NCI-H2081 treated with DMSO at 0.1 percent for 48 hours (cell line): Measurements from ENCODE around the gene RBBP8.
"Not testable (repeated sequence)": the region's sequence is repeated elsewhere in the genome, so short reads cannot be mapped to it uniquely, and the experiment has no call there.

Experiments
- DNase-seq: peaks from one replicate; lab custom pipeline; 2025; lab: John Stamatoyannopoulos, UW

The RBBP8 gene

DNA sequence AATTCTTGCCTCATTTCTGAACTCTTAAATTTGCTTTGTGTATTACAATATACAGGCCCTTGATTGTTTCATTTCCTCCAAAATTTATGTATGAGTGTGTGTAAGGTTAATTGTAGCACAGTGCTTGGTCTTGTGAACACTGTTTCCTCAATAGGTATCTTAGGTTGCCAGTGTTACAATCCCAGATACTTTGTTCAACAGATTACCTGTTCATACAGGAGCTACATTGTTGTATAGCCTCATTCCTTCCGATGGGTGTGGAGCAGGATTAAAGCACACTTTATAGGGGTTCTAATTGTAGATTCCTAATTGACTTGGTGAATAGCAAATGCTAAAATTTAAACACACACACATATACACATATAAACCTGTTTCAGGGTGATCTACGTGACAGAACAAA lies 10.7 kb downstream of the RBBP8 start:
- no peak for DNase-seq

GRCh38 chr18:22946217-22946616 lies 13.1 kb downstream of the RBBP8 start:
- DNase-seq = no peak

DNA sequence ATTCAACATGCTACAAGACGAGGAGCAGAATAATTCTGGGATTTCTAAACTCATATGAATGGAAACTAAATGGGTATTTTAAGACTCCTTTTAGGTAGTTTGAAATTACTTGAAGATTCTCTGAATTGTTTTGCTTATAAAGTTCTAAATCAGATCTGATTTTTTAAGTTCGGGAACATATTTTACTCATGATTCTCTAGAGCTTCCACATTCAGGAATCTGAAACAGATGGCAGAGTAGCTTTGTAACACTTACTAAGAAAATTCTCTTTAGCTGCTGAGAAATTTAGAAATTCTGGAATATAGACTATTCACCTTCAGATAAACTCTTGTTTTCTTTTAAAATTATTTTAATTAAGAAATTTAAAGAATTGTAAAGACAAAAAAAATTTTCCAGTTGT lies 13.7 kb downstream of the RBBP8 start:
- no peak for DNase-seq

GRCh38 chr18:22951823-22952222 lies 18.7 kb downstream of the RBBP8 start:
- no peak for DNase-seq

DNA sequence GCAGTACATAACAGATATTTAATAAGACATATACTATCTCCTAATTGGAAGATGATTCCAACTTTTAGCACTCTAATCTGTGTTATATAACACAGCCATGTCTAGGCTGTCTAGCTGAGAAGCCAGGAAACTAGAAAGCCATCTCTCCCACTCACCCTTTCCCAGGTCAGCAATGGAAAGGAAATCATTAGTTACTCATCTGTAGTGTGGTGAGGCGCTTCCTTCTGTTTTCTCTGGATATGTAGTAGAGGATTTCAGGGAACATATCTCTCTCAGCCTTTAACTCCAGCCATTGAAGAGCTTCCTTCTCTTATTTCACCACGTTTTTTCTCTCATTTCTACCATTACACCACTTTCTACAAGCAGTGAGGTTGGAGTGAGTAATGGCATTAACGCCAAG lies 19.4 kb downstream of the RBBP8 start:
- DNase-seq = no peak

- not testable (repeated sequence) for DNase-seq
These were observed 20.9 kb downstream of the RBBP8 start for GRCh38 chr18:22953982-22954381.

- no peak for DNase-seq
These were observed 23.1 kb downstream of the RBBP8 start for GRCh38 chr18:22956226-22956625.

DNA sequence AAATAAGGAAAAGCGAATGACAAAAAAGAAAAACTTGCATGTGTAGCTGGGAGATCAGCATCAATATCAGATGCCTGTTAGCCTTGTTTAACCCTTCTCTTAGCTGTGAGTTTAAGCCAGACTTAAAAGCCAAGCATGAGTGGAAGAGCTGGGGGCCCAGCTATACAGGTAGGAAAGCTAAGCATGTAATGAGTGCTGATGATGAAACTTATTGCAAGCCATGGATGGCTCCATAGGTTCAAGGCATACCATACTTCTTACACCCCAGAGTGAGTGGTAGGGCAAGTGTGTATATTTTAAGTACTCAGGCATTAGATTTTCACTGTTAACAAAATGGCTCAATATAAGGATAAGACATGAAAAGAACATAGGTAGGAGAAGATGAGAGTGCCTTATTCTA lies 28.0 kb downstream of the RBBP8 start:
- DNase-seq = no peak

- no peak for DNase-seq
These were observed 28.9 kb downstream of the RBBP8 start for GRCh38 chr18:22962004-22962403.

DNA sequence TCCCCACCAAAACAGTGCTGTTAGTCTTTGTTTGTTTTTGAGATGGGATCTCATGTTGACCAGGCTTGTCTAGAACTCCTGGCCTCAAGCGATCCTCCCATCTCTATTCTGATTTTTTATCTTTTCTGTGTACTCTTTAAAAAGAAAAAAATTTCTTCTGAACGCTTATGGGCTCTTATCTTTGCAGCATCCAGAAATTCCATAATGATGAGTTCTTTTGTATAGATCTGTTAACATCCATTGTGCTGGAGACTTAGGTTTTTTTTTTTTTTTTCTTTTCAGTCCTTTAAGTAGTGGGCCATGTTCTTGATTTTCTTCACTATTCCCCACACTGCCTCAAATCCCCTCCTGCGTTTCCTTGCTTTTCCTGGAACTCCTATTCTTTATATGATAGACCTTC lies 31.0 kb downstream of the RBBP8 start:
- no peak for DNase-seq

DNA sequence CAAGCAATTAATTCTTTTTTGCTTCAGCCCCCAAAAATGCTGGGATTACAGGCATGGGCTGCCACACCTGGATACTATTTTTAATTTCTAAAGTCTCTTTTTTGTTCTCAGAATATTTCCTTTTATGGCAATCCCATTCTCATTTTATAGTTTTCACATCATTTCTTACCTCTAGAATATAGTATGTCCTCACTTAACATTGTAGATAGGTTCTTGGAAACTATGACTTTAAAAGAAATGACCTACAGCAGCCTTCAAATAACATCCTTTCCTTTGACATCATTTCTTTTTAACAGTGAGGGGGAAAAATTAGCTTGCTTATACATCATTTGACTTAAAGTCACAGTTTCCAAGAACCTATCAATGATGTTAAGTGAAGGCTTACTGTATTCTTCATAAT lies 31.6 kb downstream of the RBBP8 start:
- no peak for DNase-seq

DNA sequence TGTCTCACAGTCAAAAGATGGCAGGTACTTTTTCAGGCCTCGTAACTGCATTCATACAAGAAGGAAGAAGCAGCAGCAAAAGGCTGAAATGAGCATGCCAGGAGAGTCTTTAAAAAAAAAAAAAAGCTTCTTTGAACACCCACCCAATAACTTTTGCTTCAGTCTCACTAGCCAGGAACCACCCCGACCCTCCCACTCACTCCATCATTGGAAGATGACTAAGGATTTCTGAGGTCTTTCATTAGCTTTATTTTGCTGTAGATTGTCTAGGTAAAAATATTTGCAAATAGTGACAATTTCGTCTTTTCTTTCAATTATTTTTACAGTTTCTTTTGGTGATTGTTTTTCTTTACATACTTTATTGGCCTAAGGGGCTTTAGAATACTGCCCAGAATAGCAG lies 37.9 kb downstream of the RBBP8 start:
- no peak for DNase-seq

DNA sequence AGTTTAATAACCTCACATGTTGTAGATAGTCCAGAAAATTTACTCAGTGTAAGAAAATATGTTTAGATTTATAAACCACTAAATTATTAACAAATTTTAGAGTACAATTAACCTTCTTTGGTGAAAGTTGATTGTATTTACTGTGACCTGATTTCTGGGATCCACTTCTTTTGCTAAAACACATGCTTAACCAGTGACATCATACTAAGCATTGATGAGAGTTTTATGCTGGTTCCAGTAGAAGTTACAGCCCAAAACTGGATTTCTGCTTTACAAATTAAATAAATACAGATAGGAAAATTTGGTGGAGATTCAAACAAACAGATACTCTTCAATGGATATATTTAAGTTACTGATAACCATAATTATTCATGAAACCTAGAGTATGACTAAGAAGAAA lies 40.9 kb downstream of the RBBP8 start:
- DNase-seq = no peak

DNA sequence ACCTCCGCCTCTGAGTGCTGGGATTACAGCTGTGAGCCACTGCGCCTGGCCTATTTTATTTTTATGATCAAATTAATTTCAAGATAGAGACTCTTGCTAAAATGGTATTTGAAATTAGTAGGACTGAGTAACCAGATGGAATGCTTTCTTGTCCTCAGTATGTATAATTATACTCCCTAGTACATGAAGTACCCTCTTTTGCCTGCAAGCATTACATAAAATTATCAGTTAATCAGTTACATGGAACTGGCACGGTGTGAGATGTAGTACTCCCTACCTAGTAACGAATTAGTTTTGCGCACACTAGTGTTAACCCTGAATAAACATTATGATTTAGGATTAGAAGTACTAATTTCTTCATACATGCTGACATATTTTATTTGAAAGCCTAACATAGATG lies 41.6 kb downstream of the RBBP8 start:
- no peak for DNase-seq

GRCh38 chr18:22975508-22975907 lies 42.4 kb downstream of the RBBP8 start:
- no peak for DNase-seq

DNA sequence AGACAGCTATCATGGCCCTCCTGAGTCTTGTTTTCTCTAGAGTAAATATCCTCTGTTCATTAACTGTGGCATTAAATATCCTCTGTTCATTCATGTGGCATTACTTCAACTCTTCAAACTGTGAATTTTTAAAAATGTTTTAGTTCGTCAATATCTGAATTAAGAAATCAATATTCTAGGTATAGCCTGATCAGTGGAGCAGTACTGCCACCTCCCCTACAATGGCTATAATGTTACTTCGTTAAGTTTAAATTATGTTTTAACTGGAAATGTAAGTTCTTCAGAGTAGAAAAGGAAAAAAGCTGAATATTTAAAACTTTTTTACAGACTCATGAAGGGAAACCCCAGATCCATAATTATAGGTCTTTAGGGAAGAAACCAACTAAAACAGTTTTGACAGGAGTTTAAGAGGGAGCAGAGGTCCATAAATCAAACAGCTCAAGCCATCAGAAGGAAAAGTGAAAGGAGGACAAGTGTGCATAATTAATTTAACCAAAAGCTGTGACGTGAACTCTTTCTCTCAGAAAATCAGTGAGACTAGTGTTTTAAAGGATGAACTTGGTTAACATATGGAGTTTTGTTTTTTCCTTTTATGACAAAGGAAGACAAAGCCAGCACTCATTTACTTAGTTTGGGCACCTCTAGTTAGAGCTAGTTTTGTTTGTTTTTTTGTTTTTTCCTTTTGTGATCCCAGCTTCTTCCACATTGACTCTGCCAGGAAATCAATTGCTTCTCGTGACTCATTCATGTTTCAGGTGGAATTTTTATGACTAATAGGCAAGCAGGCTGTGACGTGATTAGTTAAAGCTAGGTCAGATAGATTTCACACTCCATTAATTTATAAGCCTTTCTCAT lies 44.9 kb downstream of the RBBP8 start:
- DNase-seq = no peak

GRCh38 chr18:22980394-22980793 lies 47.3 kb downstream of the RBBP8 start:
- no peak for DNase-seq

GRCh38 chr18:22981274-22982133 lies 48.4 kb downstream of the RBBP8 start:
- DNase-seq = no peak

DNA sequence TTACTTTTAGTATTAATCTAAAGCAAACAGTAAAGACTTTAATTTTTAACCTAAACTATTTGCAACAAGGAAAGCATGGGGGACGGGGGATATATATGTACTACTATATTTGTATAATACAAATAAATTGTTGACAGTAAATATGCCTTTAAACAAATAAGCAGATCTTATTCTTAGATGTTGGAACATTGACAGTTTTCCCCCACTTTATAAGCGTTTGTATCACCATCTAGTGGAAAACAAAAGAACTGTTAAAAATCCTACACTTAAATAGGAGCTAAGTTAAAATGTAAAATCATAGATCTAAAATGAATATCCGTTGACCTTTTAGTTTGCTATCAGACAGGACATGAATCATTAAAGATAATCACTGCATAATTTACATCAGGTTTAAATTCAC lies 50.0 kb downstream of the RBBP8 start:
- DNase-seq = no peak

DNA sequence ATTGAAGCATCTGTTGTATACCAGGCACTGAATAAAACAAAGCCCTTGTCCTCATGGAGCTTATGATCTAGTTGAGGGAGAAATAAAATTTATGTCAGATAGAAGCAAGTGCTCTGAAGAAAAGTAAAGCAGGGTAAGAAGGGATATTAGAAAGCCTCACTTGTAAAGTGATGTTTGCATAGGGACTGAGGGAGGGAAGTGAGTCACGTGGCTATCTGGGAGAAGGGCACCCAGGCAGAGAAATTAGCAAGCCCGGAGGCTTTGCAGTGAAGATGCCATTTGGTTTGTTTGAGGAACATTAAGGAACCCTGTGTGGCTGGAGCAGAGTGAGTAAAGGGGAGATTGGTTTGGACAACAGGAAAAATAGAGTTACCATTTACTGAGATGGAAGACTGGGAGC lies 52.1 kb downstream of the RBBP8 start:
- DNase-seq = no peak

GRCh38 chr18:22987547-22988189 lies 54.5 kb downstream of the RBBP8 start:
- no peak for DNase-seq

- no peak for DNase-seq
These were observed 55.1 kb downstream of the RBBP8 start for GRCh38 chr18:22988208-22988607.

DNA sequence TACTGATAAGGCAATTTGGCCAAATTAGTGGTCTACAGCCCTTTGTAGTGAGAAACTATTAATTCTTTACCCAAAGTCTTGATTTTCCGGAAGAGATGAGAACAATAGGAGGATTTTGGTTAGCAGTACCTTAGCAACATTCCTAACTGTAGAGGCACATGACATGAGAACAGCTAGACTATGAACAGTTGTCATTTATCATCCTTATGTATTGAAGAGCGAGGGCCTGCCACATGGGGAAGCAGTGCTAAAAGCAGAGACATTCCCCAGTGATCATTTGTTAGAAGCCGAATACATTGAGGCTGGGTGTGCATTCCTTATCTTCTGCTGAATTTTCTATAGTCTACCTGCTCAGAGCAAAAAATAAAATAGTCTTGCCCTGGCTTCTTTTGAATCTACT lies 65.2 kb downstream of the RBBP8 start:
- DNase-seq = no peak
